ENCODE measurements around the gene QSOX2. TPM values are rescaled to one million over a fixed set of nuclear protein-coding genes. Genes with fewer than 3 reads are reported as not detected.

QSOX2 gene
- total RNA-seq, 1 donor from 2014 or later = 21.2 TPM

- no peak for TF ChIP-seq CTCF (IDR thresholded peaks at IDR 0.05; ENCODE audit: partially characterized antibody, unreplicated experiment)
- H3K9me3 Mint-ChIP-seq (ENCODE audit: unreplicated experiment) = peaks cover 5% of the 10 kb centered on the region
- H3K36me3 Mint-ChIP-seq (ENCODE audit: unreplicated experiment) = peaks cover 6% of the 10 kb centered on the region
- no peak overlapping the region for H3K4me3 Mint-ChIP-seq (ENCODE audit: unreplicated experiment)
- DNase-seq = no peak
- no peak overlapping the region for H3K27ac Mint-ChIP-seq (ENCODE audit: unreplicated experiment)
- peaks cover 21% of the 10 kb centered on the region for H3K4me1 Mint-ChIP-seq (ENCODE audit: low read depth, unreplicated experiment)
- H3K27me3 Mint-ChIP-seq (ENCODE audit: unreplicated experiment) = peaks cover 14% of the 10 kb centered on the region
Measured at GRCh38 chr9:136171801-136172411, 73.7 kb downstream of the QSOX2 start.

DNA sequence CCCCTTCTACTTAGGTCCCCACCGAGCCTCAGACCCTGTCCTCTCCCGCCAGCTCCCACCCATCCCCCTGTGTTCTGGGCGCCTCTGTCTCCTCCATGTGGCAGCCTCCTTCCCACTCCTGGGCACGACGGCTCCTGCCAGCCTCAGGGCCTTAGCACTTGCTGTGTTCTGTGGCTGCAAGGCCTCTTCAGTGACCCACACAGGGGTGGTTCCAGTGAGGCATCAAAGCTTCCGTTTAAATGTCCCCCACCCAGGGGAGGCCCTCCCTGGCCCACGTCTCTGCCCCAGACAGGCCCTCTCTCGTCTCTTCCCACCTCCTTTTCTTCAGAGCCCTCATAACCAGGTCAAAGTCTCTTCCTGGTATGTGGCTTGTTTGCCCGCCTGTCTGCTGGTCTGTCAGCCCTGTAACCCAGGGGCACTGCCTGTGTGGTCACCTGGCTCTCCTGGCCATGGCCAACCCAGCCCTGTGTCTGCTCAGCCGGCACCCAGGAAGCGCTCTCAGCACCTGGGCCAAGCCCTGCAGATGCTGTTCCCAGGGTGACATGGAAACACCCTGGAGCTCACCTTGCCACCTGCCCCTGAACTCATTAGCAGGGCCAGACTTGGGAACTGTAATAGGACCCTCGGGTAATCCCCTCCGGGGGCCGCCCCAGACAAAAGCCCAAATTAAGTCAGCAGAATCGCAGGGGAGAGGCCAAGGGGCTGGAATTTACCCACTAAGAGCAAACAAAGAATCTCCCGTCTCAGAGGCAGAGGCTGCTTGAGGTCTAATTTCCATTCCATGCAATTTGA lies 74.4 kb downstream of the QSOX2 start:
- Mint-ChIP-seq H3K4me1 (ENCODE audit: low read depth, unreplicated experiment) (peaks cover 21% of the 10 kb centered on the region), H3K27me3 (ENCODE audit: unreplicated experiment) (peaks cover 14% of the 10 kb centered on the region), H3K36me3 (ENCODE audit: unreplicated experiment) (peaks cover 6% of the 10 kb centered on the region), H3K9me3 (ENCODE audit: unreplicated experiment) (peaks cover 5% of the 10 kb centered on the region), H3K4me3 (ENCODE audit: unreplicated experiment) (no peak overlapping the region), H3K27ac (ENCODE audit: unreplicated experiment) (no peak overlapping the region)
- no peak for TF ChIP-seq CTCF (IDR thresholded peaks at IDR 0.05; ENCODE audit: partially characterized antibody, unreplicated experiment)
- DNase-seq = peak; percentile 26

DNA sequence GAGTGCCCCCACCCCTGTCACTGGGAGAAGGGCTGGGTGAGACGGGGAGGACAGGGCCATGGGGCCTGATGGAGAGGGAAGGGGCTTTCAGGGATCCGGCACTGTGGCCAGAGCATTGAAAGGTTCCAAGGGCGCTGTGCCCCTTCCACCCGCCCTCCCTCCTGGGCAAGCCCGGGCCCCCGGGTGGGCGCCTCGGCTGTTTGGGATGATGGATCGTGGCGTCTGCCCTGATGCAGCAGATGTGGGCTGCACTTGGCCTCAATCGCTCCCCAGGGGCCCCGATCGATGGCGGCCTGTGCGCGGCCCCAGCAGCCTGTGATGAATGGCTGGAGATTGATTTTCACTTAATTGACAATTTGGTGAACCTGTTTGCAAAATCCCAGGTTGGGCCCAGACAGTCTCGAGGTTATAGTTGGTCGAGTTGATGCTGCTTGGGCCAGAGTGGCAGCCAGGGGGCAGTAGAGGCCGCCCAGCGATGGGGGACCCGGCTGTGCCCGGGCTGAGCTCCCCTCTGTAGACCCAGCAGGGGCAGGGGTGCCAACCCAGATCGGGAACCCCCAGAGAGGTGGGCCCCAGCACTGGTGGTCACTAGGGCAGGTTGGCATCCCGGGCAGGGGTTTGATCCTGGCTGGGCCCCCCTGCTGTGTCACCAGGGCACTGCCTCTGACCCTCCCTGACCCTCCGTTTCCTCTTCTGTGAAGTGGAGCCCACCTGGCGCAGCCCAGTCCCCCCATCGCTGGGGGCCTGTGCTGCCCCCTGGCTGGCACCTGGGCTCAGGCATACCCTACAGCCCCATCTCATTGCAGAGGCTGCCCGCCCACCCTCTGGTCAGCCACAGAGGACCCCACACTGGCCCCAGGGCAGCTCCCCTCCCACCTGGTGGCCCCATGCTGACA lies 75.4 kb downstream of the QSOX2 start:
- Mint-ChIP-seq H3K36me3 (ENCODE audit: unreplicated experiment) (peaks cover 6% of the 10 kb centered on the region), H3K27me3 (ENCODE audit: unreplicated experiment) (peaks cover 11% of the 10 kb centered on the region), H3K4me3 (ENCODE audit: unreplicated experiment) (peak overlapping the region; percentile 32), H3K4me1 (ENCODE audit: low read depth, unreplicated experiment) (peaks cover 18% of the 10 kb centered on the region), H3K9me3 (ENCODE audit: unreplicated experiment) (peaks cover 9% of the 10 kb centered on the region), H3K27ac (ENCODE audit: unreplicated experiment) (no peak overlapping the region)
- peak; percentile 77 for DNase-seq
- TF ChIP-seq CTCF (IDR thresholded peaks at IDR 0.05; ENCODE audit: partially characterized antibody, unreplicated experiment) = peak; percentile 91

DNA sequence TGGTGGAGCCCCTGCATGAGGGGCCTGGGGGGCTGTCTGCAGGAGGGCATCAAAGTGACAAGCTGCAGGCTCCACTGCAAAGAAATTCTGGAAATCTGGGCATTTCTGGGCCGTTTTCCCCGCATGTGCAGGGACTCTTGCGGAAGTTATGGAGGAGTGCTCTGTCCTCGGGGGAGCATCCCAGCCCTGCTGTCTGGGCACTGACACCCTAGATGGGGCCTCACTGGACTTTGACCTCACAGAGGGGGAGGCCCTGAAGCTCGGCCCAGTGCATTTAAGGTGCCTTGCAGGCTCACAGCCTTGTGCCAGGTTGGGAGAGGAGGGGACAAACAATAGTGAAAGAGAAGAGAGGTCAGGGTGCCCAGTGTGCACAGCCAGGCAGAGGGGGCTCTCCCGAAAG lies 76.1 kb downstream of the QSOX2 start:
- Mint-ChIP-seq H3K9me3 (ENCODE audit: unreplicated experiment) (peaks cover 9% of the 10 kb centered on the region), H3K36me3 (ENCODE audit: unreplicated experiment) (peaks cover 10% of the 10 kb centered on the region), H3K27ac (ENCODE audit: unreplicated experiment) (no peak overlapping the region), H3K27me3 (ENCODE audit: unreplicated experiment) (peaks cover 11% of the 10 kb centered on the region), H3K4me1 (ENCODE audit: low read depth, unreplicated experiment) (peaks cover 18% of the 10 kb centered on the region), H3K4me3 (ENCODE audit: unreplicated experiment) (peak overlapping the region; percentile 32)
- TF ChIP-seq CTCF (IDR thresholded peaks at IDR 0.05; ENCODE audit: partially characterized antibody, unreplicated experiment) = no peak
- DNase-seq = no peak
